Neural crest cell (in vitro differentiated cells): Measurements from ENCODE around the gene SRSF3. TPM values are rescaled to one million over a fixed set of nuclear protein-coding genes. Genes with fewer than 3 reads are reported as not detected.
A peak's percentile ranks its signal among the peaks of the same experiment; 100 is the strongest.
"Not testable (repeated sequence)": the region's sequence is repeated elsewhere in the genome, so short reads cannot be mapped to it uniquely, and the experiment has no call there.

Experiments used
- DNase-seq: peaks from one replicate; pipeline ENCODE4 v3.0.0; 2021; ENCODE audit warnings: low read depth, mixed read lengths, low spot score
- H3K27ac Mint-ChIP-seq: one replicate; pipeline ENCODE4 v1.8.0; 2021; ENCODE audit warnings: mild to moderate bottlenecking, mixed read lengths; ENCODE audit not compliant: unreplicated experiment
- H3K27me3 Mint-ChIP-seq: 2 replicates; pipeline ENCODE4 v1.8.0; 2021; ENCODE audit warnings: low read depth, mild to moderate bottlenecking, mixed read lengths
- H3K36me3 Mint-ChIP-seq: 2 replicates; pipeline ENCODE4 v1.8.0; 2021; ENCODE audit warnings: low read depth, mild to moderate bottlenecking, mixed read lengths
- H3K4me1 Mint-ChIP-seq: 2 replicates; pipeline ENCODE4 v1.8.0; 2021; ENCODE audit warnings: mixed read lengths
- H3K4me3 Mint-ChIP-seq: one replicate; pipeline ENCODE4 v1.8.0; 2021; ENCODE audit warnings: mild to moderate bottlenecking, mixed read lengths
- H3K9me3 Mint-ChIP-seq: 2 replicates; pipeline ENCODE4 v1.8.0; 2021; ENCODE audit warnings: mixed read lengths
- total RNA-seq: library from RNA; stranded (reverse); gene quantifications from 2 replicates; pipeline ENCODE4 v1.2.1, GENCODE V29; 2021
- TF ChIP-seq, protein P1 (sequence below): fragments of 200-600 bp; sonication (generic); conservative IDR thresholded peaks from 2 replicates; pipeline ENCODE4 v1.5.0; 2021; ENCODE audit warnings: antibody characterized with exemption, mild to moderate bottlenecking

Gene SRSF3
- total RNA-seq, 1 donor from 2014 or later, result 611 TPM

- no peak for DNase-seq
- Mint-ChIP-seq H3K4me3 (no peak overlapping the region), H3K4me1 (peaks cover 20% of the 10 kb centered on the region), H3K9me3 (no peaks in the 10 kb centered on the region), H3K27me3 (no peaks in the 10 kb centered on the region), H3K36me3 (no peaks in the 10 kb centered on the region), H3K27ac (peak overlapping the region; percentile 12)
- TF ChIP-seq, protein P1, sequence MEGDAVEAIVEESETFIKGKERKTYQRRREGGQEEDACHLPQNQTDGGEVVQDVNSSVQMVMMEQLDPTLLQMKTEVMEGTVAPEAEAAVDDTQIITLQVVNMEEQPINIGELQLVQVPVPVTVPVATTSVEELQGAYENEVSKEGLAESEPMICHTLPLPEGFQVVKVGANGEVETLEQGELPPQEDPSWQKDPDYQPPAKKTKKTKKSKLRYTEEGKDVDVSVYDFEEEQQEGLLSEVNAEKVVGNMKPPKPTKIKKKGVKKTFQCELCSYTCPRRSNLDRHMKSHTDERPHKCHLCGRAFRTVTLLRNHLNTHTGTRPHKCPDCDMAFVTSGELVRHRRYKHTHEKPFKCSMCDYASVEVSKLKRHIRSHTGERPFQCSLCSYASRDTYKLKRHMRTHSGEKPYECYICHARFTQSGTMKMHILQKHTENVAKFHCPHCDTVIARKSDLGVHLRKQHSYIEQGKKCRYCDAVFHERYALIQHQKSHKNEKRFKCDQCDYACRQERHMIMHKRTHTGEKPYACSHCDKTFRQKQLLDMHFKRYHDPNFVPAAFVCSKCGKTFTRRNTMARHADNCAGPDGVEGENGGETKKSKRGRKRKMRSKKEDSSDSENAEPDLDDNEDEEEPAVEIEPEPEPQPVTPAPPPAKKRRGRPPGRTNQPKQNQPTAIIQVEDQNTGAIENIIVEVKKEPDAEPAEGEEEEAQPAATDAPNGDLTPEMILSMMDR, result no peak
Observed at GRCh38 chr6:36577301-36577700, 16.9 kb upstream of the SRSF3 start.

DNA sequence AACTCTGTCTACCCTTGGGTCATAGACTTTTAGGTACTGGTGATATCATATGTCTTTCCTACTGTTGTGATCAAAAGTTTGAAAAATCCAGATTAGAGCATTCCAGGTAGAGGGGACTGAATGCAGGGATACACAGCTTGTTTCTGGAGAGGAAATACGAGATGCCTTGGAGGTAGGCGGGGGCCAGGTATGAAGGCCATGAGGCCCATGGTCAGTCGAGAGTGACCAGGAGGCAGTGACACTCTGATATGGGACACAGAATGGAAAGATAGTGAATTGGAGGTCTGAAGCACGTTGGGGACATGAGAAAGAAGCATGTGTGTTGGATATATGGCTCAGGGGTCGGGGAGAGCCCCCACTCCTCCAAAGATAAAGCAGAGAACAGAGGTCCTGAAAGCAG, 16.1 kb upstream of the SRSF3 start:
- H3K9me3 Mint-ChIP-seq, result no peaks in the 10 kb centered on the region
- no peaks in the 10 kb centered on the region for H3K36me3 Mint-ChIP-seq
- TF ChIP-seq, protein P1, result no peak
- H3K4me3 Mint-ChIP-seq, result peak overlapping the region; percentile 21
- H3K27me3 Mint-ChIP-seq, result no peaks in the 10 kb centered on the region
- peaks cover 20% of the 10 kb centered on the region for H3K4me1 Mint-ChIP-seq
- no peak for DNase-seq
- H3K27ac Mint-ChIP-seq, result no peak overlapping the region

GRCh38 chr6:36578431-36578830, 15.7 kb upstream of the SRSF3 start:
- Mint-ChIP-seq H3K27me3 (no peaks in the 10 kb centered on the region), H3K4me3 (peak overlapping the region; percentile 21), H3K27ac (peak overlapping the region; percentile 84), H3K36me3 (no peaks in the 10 kb centered on the region), H3K4me1 (peaks cover 20% of the 10 kb centered on the region), H3K9me3 (no peaks in the 10 kb centered on the region)
- DNase-seq, result no peak
- TF ChIP-seq, protein P1, result no peak

GRCh38 chr6:36580184-36580526, 14.0 kb upstream of the SRSF3 start:
- H3K4me1 Mint-ChIP-seq, result peaks cover 20% of the 10 kb centered on the region
- peak overlapping the region; percentile 24 for H3K4me3 Mint-ChIP-seq
- no peaks in the 10 kb centered on the region for H3K36me3 Mint-ChIP-seq
- TF ChIP-seq, protein P1, result no peak
- peak overlapping the region; percentile 95 for H3K27ac Mint-ChIP-seq
- H3K9me3 Mint-ChIP-seq, result no peaks in the 10 kb centered on the region
- H3K27me3 Mint-ChIP-seq, result no peaks in the 10 kb centered on the region
- no peak for DNase-seq

- Mint-ChIP-seq H3K9me3 (no peaks in the 10 kb centered on the region), H3K4me1 (peaks cover 20% of the 10 kb centered on the region), H3K27me3 (no peaks in the 10 kb centered on the region), H3K4me3 (no peak overlapping the region), H3K27ac (no peak overlapping the region), H3K36me3 (no peaks in the 10 kb centered on the region)
- TF ChIP-seq, protein P1, result no peak
- DNase-seq, result no peak
Observed at GRCh38 chr6:36581716-36582115, 12.4 kb upstream of the SRSF3 start.

- H3K4me1 Mint-ChIP-seq, result no peaks in the 10 kb centered on the region
- H3K9me3 Mint-ChIP-seq, result no peaks in the 10 kb centered on the region
- peak overlapping the region; percentile 35 for H3K4me3 Mint-ChIP-seq
- TF ChIP-seq, protein P1, result no peak
- no peaks in the 10 kb centered on the region for H3K27me3 Mint-ChIP-seq
- H3K27ac Mint-ChIP-seq, result peak overlapping the region; percentile 83
- H3K36me3 Mint-ChIP-seq, result no peaks in the 10 kb centered on the region
- no peak for DNase-seq
Observed at GRCh38 chr6:36586606-36587005, 7.6 kb upstream of the SRSF3 start.

- peaks cover 12% of the 10 kb centered on the region for H3K4me1 Mint-ChIP-seq
- not testable (repeated sequence) for H3K4me3 Mint-ChIP-seq, H3K9me3 Mint-ChIP-seq, H3K27me3 Mint-ChIP-seq, DNase-seq, H3K27ac Mint-ChIP-seq, H3K36me3 Mint-ChIP-seq
Observed at GRCh38 chr6:36589025-36589400, 5.1 kb upstream of the SRSF3 start.
